HG03039 (cell line): ENCODE measurements around the gene MACROD2.

ENCODE experiments used
- ATAC-seq: cut with Tn5 transposase; IDR thresholded peaks from one replicate; pipeline ENCODE4 v1.9.1; 2021; ENCODE audit warnings: mild to moderate bottlenecking, moderate library complexity; ENCODE audit not compliant: unreplicated experiment

Gene MACROD2

DNA sequence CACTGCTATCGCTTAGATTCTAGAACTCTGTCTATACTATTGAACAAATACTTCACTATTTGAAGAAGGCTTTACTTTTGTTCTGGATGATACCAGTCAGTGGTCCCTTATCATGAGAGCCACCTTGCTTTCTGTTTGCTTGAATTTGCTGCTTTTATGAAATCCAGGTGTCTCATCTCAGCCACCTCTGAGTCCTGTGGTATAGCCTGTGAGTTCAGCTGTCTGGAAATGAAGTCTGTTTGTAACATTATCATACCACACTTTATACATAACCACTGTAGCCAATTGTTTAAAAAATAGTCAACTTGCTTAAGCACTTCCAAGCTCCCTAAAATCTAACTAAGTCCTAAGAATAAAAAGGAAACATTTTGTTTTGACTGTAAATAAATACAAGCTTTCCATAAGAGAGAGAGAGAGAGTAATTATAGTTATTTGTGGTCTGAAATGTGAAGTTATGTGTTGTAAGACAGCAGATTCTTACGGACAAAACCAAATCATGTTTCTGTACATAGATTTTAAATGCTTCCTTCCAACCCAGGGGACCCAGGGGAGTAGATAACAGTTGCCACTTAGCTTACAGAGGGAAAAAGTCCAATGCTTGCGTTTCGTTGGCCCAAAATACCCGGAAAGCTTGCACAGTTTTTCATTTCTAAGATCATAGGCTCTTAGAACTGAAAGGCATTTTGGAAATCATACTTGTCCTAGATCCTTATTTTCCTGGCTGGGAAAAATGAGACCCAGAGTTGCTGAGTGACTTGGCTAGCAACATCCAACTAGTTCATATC, 1449.9 kb downstream of the MACROD2 start:
- no peak for ATAC-seq

- ATAC-seq: no peak
These were observed 1451.1 kb downstream of the MACROD2 start for GRCh38 chr20:15446373-15446772.

DNA sequence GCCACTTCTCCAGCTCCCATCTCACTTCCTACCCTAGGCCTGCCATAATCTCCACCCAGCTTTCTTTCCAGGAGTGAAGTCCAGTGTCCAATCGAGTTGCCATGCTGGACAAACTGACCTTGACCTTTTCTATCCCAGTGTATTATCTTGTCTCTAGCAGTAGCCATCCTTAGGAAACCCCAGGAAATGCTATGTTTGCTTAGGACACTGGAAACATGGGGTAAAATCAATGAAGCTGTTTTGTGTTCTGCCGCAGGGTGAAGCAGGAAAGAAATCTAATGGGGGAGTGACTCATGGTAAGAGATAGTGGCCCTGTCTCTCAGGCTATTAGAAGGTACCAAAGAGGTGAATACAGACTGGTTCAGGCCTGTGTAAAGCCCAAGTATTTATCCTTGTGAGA, 1452.2 kb downstream of the MACROD2 start:
- no peak for ATAC-seq

GRCh38 chr20:15449061-15449460, 1453.7 kb downstream of the MACROD2 start:
- ATAC-seq: no peak

DNA sequence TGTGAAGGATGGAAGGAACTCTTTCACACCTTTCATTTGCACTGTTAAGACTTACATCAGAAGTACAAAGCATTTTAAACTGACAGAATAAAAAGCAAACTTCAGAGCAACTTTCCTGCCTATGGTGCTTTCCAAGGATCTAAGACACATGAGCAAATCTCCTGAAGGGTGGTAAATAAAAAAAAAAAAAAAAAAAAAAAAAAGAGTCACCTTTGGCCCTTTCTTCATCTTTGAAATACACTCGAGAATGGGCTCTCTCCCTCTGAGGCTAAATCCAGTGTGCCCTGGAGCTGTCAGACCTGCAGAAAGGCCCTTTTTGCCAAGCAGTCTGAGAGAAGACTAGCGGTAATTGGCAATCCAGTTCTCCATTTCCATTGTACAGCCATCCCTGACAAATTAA, 1455.9 kb downstream of the MACROD2 start:
- no peak for ATAC-seq

DNA sequence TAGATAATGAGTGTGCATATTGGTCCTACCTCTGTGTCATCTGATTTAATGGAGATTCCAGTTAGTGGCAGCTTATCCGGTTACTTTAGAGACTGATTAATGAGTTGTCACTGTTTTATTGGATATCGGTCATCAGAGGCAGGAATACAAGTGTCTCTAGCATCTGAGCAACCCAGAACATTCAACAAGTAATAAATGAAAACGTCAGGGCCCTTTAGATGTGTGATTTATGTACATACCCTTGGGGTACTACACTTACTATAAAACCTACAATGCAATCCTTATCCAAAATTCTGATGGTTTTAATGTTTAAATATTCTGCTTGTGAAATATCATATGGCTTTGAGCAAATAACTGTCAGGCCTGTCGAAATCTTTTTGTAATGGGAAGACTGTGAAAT, 1460.0 kb downstream of the MACROD2 start:
- ATAC-seq: no peak

DNA sequence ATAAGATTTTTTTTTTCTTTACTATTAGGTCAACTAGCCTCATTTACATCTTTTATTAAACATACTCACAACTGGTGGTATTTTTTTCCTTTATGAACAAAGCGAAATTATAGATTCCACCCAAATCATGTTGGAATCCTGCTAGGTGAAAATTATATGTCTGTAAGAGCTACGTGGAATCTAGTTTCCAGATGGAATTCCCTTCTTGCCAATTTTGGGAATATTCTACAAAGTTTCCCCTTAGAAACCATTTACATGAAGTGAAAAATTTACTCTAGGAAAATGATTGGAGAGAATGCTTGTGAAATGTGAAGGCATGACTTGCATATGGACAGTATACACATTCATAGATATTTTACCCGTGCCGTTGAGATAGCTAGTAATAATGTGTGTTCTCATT, 1466.6 kb downstream of the MACROD2 start:
- ATAC-seq: no peak

- ATAC-seq: no peak
These were observed 1480.2 kb downstream of the MACROD2 start for GRCh38 chr20:15475483-15475882.

DNA sequence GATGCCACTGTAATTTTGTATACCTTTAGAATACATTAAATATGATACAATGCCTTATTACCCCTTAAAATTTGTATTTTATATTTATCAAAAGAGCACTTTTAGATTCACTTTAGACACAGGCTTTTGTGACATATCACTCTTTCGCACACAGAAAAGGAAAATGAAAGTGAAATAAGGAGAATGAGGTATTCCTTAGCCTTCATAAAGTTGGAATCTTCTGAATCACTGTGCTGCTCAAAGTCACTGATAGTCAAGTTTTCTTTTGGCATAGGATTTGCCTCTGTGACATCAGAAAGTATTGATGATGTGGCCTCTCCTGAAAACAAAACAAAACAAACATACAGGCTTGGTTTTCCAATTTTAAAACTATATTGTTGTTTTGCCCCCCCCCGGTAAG, 1480.9 kb downstream of the MACROD2 start:
- ATAC-seq: no peak

- no peak for ATAC-seq
These were observed 1481.5 kb downstream of the MACROD2 start for GRCh38 chr20:15476781-15477180.

- no peak for ATAC-seq
These were observed 1487.2 kb downstream of the MACROD2 start for GRCh38 chr20:15482525-15482924.

GRCh38 chr20:15485519-15485918, 1490.2 kb downstream of the MACROD2 start:
- ATAC-seq: no peak

DNA sequence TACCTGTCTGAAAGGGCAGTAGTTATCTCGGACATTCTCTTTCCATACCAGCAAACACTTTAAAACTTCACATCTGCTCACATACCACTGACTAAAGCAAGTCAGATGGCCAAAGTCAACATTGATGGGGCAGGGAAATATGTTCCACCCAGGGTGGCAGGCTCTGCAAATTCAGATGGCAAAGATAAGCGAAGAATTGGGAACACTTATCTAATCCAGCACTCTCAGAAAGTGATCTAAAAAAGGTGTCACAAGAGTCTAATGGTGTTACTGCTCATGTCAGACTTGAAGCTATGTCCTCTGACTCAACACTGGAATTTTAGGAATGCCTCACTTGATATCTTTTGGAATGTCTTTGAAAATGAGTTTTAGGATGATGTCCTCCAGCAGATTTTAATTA, 1491.7 kb downstream of the MACROD2 start:
- ATAC-seq: no peak

DNA sequence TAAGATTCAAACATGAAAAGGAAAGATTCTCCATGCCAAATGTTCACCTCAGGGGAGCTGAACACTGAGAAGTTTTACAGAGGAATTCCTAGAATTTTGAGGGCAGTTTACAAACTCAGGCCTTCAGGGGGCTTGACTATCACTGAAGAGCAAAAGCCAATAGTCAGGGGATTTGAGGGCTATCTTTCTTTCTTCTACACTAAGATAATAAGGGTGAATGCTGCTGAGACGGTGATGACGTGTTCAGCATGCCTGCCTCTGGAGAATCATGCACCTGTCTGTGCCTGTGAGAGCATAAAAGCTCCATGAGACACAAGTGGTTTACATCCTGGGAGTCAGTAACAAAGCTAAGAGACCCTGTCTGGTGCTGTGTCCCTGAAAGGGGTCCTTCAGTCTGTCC, 1492.4 kb downstream of the MACROD2 start:
- ATAC-seq: no peak

- no peak for ATAC-seq
These were observed 1496.3 kb downstream of the MACROD2 start for GRCh38 chr20:15491575-15491974.

- ATAC-seq: no peak
These were observed 1499.5 kb downstream of the MACROD2 start for GRCh38 chr20:15494851-15495250.

DNA sequence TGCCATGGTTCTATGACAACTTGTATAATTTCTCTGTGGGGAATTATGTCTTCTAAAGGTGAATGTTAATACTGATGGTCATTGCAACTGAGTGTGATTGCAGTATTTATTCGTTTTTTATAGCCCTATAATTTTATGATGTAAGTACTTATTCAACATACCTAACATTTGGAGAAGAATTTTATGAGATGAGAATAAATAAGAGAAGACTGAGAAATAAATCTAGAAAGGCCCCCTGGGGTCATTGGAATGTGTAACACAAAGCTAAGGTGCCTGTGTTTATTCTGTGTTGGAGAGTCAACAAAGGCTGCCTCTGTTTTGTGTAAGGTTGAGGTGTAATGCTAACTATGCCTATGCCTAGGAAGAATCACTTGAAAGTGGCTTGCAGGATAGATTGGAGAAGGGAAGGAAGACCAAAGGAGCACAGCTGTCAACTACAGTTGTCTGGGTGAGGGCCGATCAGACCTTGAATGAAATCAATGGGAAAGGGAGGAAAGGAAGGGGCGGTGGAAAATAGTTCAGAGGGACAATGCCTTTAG, 1501.3 kb downstream of the MACROD2 start:
- no peak for ATAC-seq

- no peak for ATAC-seq
These were observed 1503.6 kb downstream of the MACROD2 start for GRCh38 chr20:15498926-15499325.

GRCh38 chr20:15506311-15506710, 1511.0 kb downstream of the MACROD2 start:
- ATAC-seq: no peak

- ATAC-seq: no peak
These were observed 1511.8 kb downstream of the MACROD2 start for GRCh38 chr20:15507151-15507550.

GRCh38 chr20:15511551-15511950, 1516.2 kb downstream of the MACROD2 start:
- no peak for ATAC-seq

GRCh38 chr20:15512916-15513315, 1517.6 kb downstream of the MACROD2 start:
- no peak for ATAC-seq

- ATAC-seq: no peak
These were observed 1520.4 kb downstream of the MACROD2 start for GRCh38 chr20:15515691-15516090.
